Liver (tissue), 3 donors: ENCODE measurements around the gene NRG3.

Experiments
- EGR1 ChIP-seq, 2 donors: IDR thresholded peaks; 2 replicates each; pipeline ENCODE4 v1.6.1; 2016 to 2018; ENCODE audit warnings: antibody characterized with exemption in 2 of 2, low read depth in 2 of 2
- RAD21 ChIP-seq, 2 donors: IDR thresholded peaks; 2 replicates each; pipeline ENCODE4 v1.6.1; 2016; ENCODE audit warnings: antibody characterized with exemption in 2 of 2, mild to moderate bottlenecking in 2 of 2
- TF ChIP-seq, protein P1 (sequence below): fragments of 150-350 bp; IDR thresholded peaks from 2 replicates; pipeline ENCODE4 v1.5.1; 2017; ENCODE audit warnings: improper control_type of control experiment, low read depth, low read length; ENCODE audit not compliant: missing input control
- donor health status: healthy.
- donor health status: healthy.

- TF ChIP-seq RAD21 (IDR thresholded peaks at IDR 0.05) (no peak), EGR1 (IDR thresholded peaks at IDR 0.05; ENCODE audit: low read depth in 2 of 2) (no peak)
- TF ChIP-seq, protein P1, sequence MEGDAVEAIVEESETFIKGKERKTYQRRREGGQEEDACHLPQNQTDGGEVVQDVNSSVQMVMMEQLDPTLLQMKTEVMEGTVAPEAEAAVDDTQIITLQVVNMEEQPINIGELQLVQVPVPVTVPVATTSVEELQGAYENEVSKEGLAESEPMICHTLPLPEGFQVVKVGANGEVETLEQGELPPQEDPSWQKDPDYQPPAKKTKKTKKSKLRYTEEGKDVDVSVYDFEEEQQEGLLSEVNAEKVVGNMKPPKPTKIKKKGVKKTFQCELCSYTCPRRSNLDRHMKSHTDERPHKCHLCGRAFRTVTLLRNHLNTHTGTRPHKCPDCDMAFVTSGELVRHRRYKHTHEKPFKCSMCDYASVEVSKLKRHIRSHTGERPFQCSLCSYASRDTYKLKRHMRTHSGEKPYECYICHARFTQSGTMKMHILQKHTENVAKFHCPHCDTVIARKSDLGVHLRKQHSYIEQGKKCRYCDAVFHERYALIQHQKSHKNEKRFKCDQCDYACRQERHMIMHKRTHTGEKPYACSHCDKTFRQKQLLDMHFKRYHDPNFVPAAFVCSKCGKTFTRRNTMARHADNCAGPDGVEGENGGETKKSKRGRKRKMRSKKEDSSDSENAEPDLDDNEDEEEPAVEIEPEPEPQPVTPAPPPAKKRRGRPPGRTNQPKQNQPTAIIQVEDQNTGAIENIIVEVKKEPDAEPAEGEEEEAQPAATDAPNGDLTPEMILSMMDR: no peak
Measured at GRCh38 chr10:82817676-82818422, 942.9 kb downstream of the NRG3 start.
